Measurements from ENCODE around the gene EEF2.

Gene EEF2

DNA sequence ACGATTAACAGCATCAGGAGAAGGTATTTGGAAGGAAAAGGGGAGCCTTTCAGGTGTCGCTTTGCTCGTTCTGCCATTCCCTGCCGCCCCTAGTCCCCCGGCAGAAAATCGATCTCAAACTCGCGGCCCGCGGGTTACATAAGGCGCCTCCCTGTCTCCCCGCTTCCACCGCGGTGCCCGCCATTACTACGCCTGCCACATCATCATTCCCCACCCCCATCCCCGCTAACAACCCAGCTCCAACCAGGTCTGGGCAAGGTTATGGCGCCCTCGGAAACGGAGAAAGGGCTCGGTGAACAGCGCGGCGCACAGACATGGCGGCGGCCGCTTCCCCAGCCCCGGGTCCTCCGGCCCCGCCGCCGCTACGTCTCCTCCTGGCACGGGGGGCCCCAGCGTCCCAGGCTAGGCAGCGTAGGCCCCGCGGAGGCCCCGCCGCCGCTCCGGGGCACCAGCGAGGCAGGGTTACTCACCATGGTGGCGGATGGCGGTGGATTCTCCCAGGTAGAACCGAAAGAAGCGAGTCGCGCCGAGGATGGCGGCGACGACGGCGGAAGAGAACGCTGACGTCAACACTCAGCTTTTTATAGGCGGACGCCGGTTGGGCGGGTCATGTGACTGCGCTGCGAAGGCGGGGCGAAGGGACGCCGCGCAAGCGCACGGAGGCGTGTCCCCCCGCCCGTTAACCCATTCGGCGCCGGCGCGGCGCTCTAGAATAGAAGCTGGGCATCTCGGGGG is at the start of gene EEF2:
TSS of gene EEF2 (minus strand) at position 556 of the 735 bp plus-strand sequence. CDS start at position 473, 83 bp downstream.
- peak; percentile 94 for DNase-seq

DNA sequence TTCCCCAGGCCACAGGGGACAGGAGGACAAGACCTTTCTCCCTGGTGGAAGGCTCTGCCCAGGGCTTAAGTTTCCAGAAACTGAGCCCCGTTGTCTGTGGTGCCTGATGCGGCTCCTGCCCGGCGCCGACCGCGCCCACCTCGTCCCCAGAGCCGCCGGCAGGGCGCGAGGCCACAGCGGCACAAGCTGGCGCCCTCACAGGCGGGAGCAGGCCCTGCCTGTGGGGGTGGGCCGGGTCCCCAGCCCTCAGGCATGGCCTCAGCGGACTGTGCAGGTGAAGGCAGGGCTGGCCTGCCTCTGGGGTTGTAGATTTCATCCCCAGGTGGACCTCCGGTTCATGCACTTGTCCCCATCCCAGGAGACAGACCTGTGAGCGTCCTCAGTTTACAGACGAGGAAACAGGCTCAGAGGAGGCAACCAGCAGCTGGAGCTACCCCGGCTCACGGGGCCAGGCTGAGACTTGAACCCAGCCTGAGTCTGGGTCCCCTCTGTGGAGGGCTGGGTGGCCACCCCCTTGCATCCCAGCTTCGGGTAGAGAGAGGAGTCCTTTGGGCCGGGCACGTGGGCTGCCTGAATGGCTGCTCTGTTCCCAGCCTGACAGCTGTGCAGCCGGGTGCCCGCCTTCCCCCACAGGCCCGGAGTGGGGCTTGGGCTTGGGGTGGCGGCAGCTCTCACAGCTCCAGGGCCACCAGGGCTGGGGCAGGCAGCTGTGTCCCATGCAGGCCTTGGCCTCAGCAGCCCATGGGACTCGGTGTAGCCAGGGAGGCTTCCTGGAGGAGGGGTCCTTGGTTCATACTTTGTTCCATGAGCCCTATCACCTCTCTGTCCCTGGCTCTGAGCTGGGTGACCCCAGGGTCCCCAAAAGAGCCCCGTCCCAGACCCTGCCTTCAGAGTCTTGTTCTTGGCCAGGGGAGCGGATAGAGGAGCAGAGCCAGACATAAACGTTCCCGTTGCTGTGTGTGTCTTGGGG is 49.1 kb upstream of the EEF2 start:
- DNase-seq, result no peak

DNA sequence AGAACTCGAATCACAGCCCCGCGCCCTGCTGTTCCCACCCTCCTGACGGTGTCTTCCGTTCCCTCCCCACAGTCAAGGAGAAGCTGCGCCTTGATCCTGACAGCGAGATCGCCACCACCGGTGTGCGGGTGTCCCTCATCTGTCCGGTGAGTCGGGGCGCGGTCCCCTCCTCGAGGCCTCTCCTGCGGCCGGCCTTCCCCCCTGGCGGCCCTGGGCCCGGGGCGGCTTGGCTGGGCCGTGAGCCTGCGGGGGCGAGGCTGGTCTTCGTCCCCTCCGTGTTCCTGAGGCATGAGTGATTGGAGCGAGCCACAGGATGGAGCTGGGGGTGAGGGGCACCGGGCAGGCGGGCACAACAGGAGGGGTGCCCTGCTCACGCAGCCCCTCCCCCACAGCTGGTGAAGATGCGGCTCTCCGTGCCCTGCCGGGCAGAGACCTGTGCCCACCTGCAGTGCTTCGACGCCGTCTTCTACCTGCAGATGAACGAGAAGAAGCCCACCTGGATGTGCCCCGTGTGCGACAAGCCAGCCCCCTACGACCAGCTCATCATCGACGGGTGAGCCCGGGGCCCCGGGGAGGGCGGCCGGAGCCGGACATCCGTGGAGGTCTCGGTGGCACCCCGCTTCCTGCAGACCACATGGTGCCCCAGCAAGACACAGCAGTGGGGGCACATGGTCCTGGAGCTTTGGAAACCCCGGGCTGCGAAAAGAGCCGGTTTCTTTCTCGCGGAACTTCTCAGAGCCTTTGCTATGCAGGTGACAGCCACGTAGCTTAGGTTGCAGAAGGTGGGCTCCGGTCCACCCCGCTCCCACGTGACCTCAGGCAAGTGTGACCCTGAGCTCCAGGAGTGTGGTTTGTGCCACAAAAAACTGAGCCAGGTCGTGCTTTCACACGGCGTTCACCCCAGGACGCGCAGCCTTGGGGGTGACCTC is 48.0 kb upstream of the EEF2 start:
- DNase-seq, result no peak

DNA sequence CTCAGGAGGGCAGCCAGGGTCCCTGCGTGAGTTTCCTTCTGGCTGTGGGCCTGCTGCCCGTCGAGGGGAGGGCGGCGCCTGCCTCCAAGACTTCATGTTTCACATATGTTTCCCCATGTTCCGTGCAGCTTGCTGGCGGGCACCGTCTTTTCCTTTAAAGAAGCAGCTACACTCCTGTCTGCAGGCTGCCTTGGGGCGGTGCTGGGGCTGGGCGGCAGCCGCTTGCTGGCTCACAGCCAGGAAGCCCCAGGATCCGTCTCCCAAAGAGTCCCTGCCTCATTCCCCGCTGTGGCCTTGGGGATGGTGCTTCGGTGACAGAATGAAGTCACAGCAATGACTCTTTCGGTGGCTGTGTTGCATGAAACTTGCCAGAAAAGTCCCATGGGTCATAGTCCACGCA is 47.2 kb upstream of the EEF2 start:
- DNase-seq, result no peak

DNA sequence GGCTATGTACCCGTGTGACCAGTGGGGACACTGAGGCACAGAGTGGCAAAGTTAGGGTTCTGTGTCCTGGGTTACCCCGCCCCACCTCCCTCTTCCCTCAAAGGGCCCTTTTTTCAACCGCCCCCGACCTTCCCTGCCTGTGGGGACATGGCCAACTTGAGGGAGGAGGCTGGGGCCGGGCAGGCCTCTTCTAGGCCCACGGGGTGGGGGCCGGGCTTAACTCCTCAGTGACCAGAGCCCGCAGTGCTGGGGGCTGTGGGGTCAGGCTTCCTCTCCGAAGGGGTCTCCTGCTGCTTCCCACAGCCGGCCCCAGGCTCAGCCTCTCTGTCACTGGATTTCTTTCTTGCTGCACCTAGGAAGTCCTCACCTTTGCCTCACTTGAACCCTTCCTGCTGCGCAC is 46.2 kb upstream of the EEF2 start:
- no peak for DNase-seq

DNA sequence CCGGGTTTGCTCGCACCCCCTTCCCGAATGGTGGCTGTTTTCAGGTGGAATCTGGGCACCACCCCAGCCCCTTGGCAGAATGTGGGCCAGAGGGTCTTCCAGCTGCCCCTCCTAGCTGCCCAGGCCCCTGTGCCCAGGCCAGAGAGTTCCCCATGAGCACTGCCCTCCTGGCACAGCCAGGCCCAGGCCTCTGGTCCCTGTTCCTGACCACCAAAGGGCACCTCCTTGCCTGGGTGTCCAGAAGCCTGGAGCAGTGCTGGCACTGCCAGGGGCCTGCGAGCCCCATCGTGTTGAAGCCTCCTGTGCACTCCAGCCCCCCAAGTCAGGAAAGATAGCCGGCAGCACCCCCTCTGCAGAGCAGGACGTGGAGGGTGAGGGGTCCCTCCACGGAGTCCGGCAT is 45.7 kb upstream of the EEF2 start:
- no peak for DNase-seq

DNA sequence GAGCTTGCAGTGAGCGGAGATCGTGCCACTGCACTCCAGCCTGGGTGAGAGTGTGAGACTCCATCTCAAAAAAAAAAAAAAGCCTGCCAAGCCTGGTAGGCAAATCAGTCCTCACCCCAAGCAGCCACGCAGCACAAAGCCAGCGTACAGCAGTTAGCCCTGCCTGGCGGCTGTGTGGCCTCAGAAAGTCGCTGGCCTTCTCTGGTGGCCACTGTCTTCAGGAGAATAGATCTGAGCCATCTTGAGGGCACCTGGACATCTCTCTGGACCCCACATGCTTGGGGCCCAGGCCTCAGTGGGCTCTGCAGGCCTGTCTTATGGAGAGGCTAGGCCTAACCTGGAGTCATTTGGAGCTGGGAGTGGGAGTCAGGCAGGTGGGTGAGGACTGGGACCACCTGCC is 45.3 kb upstream of the EEF2 start:
- DNase-seq, result no peak

DNA sequence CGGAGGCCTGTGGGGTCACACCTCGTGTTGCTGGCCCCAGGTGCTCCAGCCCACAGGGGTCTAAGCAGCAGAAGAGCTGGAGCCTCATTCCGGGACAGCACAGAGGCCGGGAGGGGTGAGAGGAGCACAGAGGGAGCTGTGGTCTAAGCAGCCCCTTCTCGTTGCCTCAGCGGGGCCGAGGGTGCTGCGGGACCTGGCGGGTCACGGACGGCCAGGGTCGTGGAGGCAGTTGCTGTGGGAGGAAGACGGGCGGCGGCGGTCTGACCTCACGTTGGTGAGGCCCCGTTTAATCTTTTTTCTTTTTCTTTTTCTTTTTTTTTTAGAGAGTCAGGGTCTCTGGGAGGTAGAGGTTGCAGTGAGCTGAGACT is 44.0 kb upstream of the EEF2 start:
- DNase-seq, result no peak

DNA sequence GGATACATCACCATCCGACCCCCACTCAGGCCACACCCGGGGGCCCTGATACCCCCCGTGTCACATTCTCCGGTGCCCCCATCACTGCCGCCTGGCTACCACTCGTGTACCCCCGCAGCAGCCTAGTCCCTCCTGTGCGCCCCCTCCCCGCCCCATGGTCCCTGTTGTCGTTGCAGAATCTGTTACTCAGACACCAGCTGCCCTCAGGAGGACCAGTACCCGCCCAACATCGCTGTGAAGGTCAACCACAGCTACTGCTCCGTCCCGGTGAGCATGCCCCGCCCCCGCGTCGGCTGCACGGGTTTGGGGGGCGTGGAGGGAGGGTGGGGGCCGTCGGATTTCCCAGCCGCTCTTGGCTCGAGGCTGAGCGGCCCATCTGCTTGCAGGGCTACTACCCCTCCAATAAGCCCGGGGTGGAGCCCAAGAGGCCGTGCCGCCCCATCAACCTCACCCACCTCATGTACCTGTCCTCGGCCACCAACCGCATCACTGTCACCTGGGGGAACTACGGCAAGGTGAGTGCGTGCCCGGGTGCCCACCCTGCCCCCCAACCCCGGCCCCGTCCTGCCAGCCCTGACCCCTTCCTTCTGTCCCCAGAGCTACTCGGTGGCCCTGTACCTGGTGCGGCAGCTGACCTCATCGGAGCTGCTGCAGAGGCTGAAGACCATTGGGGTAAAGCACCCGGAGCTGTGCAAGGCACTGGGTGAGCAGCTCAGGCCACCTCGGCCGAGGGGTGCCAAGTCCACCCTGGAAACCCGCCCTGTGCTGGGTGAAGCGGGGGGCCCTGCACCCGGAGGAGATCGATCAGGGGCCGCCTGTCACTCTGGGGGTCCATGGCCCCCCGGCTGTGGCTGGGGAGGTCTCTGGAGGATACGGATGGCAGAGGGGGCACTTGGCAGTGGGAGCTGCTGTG is 43.3 kb upstream of the EEF2 start:
- no peak for DNase-seq

DNA sequence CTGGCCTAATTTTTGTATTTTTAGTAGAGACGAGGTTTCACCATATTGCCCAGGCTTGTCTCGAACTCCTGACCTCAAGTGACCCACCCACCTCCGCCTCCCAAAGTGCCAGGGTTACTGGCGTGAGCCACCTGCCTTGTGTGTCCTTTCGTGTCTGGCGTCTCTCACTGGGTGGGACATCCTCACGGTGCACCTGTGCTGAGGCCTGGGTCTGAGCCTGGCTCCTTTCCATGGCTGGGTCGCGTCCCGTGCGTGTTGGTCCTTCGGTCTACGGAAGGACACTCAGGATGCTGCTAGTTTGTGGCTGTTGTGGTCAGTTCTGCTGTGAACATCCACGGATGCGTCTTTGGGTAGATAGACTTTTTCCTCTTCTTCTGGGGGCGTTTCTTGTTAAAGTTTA is 41.9 kb upstream of the EEF2 start:
- DNase-seq, result no peak

DNA sequence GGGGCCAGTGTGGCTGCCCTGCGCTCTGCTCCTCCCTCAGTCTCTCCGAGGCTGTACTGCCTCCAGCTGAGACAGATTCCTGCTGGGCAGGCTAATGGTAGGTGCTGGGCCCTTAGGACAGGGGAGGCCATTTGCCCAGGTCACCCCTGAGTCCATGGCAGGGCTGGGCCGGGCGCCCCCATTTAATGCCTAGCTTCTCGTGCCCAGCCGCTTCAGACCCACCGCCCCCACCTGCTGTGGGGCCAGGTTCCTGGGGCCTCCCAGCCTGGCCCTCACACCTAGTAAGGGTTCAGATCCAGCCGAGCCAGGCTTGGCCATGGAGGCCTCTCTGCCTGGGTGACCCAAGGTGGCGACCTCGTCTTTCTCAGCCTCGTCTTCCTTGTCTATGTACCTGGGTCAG is 40.1 kb upstream of the EEF2 start:
- no peak for DNase-seq

DNA sequence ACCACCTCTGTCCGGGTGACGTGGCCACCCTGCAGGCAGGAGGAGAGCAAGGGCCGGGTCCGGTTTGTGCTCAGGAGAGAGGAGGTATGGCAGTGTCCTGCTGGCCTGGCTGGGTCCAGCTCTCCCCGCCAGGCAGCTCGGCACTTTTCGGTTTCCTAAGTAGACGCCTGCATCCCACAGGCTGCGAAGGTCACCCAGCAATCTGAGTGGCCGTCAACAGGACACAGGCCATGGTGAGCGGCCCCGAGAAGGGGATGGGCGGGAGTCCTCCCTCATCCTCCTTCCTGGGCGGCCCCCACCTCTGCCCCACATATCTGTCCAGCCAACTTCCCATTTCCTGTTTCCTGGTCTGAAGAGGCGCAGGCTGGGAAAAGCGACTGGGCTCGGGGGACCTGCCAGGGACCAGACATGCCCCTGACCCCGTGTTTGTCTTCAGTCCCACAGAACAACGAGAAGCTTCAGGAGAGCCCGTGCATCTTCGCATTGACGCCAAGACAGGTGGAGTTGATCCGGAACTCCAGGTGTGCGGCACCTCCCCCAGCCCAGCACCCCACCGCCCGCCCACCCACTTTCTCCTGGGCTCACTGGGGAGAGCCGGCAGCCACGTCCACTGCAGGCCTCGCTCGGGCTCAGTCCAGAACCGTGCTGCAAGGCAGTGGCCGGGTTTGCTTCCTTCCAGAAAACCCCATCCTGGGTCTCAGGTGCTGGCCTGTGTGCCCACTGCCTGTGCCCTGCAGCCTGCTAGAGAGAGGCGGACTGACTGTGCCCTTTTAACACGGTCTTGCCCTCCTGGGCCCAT is 38.5 kb upstream of the EEF2 start:
- DNase-seq, result no peak

DNA sequence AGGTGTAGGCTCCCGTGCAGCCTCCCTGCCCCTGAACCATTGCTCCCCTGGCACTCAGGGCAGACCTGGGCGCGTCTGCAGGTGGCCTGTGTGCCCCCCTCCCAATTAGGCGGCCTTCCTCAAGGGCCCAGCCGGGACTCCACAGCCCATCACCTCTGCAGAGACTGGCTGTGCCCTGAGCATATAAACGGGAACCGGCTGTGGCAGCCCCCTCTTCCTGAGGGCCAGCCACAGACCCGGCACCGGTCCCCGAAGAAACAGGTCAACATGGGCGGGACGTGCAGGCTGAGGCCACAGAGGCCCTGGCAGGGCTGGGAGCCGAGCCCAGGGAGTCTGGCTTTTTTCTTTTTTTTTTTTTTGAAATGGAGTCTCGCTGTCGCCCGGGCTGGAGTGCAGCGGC is 34.3 kb upstream of the EEF2 start:
- DNase-seq, result no peak

DNA sequence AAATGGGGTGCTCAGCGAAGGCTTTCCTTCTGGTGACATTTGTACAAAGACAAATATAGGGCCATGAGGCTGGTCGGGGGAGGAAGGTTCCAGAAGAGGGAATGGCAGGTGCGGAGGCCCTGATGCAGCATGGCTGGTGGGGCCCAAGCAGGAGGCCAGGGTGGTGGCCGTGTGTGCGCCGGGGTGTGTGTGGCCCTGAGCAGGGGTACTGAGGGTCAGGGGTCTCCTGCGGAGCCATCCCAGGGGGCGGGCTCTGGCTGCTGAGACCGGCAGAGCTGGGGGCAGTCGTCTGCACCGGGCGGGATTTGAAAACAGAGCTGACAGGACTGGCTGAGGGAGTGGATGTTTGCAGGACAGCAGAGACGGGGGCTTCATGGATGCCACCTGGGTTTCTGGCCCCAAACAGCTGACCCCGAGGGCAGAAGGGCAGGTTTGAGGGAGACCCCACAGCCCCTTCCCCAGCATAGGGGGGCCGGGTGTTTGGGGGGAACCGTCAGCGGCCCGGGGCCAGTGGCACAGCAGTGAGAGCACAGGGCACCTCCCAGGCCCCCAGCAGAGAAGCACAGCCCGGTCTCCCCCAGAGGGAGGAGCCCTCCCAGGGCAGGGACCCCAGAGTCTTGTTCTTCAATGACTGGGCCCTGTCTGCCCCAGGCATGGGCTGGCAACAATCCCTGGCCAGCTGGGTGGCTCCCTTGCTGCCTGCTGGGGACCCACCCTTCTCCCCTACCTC is 33.7 kb upstream of the EEF2 start:
- DNase-seq, result no peak

DNA sequence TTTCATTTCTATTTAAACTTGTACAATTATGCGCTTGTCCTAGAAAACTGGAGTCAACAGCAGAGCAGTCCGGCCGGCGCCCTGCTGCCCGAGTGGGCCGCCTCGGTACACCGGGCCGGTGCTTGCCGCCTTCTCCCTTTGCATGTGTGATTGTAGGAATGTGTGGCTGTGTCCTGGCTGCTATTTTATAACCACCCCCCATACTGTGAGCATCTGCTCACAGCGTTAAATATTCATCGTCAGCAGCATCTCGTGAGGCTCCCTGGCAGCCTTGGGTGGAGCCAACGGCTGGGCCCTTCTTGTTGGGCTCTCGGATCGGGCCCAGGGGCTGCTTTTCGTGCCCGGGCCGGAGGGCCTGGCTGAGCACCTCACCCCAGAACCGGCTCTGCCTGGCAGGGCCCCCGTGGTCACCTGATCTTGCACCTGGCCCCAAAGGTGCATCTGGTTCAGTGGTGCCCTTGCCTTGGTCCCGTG is 32.9 kb upstream of the EEF2 start:
- no peak for DNase-seq

DNA sequence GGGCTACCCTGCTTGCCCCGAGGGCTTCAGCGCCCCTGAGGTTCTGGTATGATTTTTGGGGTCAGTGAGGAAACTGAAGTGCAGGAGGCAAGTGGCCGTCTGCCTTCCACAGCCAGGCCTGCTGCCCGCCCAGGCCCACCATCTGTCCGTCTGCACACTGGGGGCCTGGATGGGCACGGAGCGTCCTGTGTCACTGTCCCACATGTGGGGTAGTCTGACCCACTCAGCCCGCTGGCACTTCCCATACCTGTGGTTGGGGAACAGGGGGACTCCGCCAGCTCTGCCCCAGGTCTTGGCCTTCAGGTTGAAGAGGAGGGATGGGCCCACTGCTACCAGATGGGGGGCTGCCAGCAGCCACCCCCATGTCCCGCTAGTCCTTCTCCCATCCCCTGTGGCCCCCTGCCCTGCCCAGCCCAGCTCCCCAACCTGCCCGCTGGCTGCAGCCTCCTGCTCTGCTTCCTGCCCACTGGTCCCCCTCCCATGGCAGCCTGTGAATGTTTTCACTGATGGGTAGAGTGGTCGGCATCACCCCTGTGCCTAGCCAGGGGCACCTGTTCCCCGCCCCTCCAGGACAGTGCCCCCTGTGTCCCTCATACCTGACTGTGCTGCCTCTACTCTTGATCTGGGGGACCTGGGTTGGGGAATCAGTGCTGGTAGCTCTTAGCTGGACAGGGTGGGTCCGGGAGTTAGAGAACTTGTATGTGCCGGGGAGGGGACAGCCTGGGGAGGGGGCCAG is 31.8 kb upstream of the EEF2 start:
- no peak for DNase-seq

DNA sequence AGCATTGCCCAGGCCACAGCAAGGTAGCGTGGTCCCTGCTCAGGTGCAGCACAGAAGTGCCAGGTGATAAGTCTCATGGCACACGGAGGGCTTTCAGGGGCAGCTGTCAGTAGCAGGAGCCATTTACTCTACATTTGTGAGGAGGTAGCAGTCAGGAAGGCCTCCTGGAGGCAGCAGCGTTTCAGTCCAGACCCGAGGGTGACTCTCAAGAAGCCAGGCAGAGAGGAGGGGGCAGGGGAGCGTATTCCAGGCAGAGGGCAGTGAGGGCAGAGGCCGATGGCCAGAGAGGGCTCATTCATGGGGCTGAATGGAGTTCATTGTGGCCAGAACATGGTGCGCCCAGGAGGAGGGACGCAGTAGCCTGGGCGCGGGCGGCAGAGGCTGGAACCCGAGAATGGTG is 31.2 kb upstream of the EEF2 start:
- DNase-seq, result no peak

DNA sequence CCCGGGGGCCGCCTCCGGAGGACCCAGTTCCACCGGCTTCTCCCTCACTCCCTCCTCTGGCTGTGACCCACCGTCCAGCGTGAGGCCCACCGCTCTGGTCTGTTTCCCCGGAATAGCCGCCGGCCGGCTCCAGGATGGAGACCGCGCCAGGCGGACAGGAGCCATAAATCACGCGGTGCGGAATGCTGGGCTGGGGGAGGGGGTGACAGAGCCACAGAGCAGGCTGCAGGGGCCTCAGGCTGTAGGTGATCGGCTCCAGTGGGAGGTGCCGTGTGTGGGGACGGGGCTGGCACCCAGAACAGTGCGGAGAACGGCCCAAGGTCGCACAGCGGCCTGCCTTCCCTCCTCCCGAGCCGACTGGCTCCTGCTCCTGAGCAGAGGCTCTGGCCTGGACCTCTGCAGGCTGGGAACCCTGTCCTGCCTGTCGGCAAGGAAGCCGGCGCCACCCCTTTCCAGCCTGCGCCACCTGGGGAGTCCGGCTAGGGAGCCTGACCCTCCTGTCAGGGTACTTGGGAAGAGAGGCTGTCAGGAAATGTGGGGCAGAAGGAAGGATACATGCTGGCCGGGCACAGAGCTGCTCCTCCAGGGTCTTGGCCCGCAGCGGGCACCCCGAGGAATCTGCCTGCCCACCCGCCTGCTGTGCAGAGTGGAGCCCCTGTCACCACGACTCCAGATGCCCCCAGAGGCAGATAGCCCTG is 30.6 kb upstream of the EEF2 start:
- DNase-seq, result no peak

Measured in activated CD4-positive, alpha-beta T cell treated with anti-CD3 and anti-CD28 coated beads, Interleukin-10, Interleukin-2, amounts not matched to agents 100 ng/mL and 50 ng/mL, durations not matched to agents 16 hours and 8 hours (primary cell).